HUES48 (cell line): ENCODE measurements around the gene FBRS.

Experiments
- H3K27ac ChIP-seq: one replicate; pipeline ENCODE4 v1.7.0; 2013; ENCODE audit warnings: low read depth, low read length, inconsistent platforms
- H3K27me3 ChIP-seq: 2 replicates; pipeline ENCODE4 v1.6.1; 2013; ENCODE audit warnings: mild to moderate bottlenecking, low read length; ENCODE audit not compliant: control insufficient read depth, insufficient read depth
- H3K36me3 ChIP-seq: 2 replicates; pipeline ENCODE4 v1.6.1; 2013; ENCODE audit warnings: low read length; ENCODE audit not compliant: control insufficient read depth, insufficient read depth
- H3K4me1 ChIP-seq: 2 replicates; pipeline ENCODE4 v1.6.1; 2013; ENCODE audit warnings: mild to moderate bottlenecking, low read length; ENCODE audit not compliant: control insufficient read depth, insufficient read depth
- H3K4me3 ChIP-seq: 2 replicates; pipeline ENCODE4 v1.5.1; 2013; ENCODE audit warnings: mild to moderate bottlenecking, low read depth, low read length
- H3K9ac ChIP-seq: 2 replicates; pipeline ENCODE4 v1.6.1; 2013; ENCODE audit warnings: mild to moderate bottlenecking, low read depth, low read length, moderate library complexity
- H3K9me3 ChIP-seq: 2 replicates; pipeline ENCODE4 v1.6.1; 2013; ENCODE audit warnings: low read length; ENCODE audit not compliant: control insufficient read depth, insufficient read depth

The FBRS gene

GRCh38 chr16:30656974-30657865, 1.0 kb upstream of the FBRS start:
- peaks cover 12% of the 10 kb centered on the region for H3K36me3 ChIP-seq
- peak overlapping the region; percentile 64 for H3K4me3 ChIP-seq
- H3K4me1 ChIP-seq, result 0 out of 2 replicates have a peak, but pooled peaks cover 3% of the 10 kb centered on the region
- no peak overlapping the region for H3K9ac ChIP-seq
- H3K27ac ChIP-seq, result peak overlapping the region; percentile 71
- H3K27me3 ChIP-seq, result peaks cover 32% of the 10 kb centered on the region
- no peaks in the 10 kb centered on the region for H3K9me3 ChIP-seq

- 0 out of 2 replicates have a peak, but pooled peaks cover 3% of the 10 kb centered on the region for H3K4me1 ChIP-seq
- H3K27me3 ChIP-seq, result peaks cover 38% of the 10 kb centered on the region
- no peaks in the 10 kb centered on the region for H3K9me3 ChIP-seq
- peak overlapping the region; percentile 98 for H3K27ac ChIP-seq
- peak overlapping the region; percentile 81; the same call in 1 of the 2 replicates for H3K9ac ChIP-seq
- H3K36me3 ChIP-seq, result peaks cover 26% of the 10 kb centered on the region
- H3K4me3 ChIP-seq, result peak overlapping the region; percentile 99
Observed at GRCh38 chr16:30658731-30659506, 688 bp downstream of the FBRS start.

GRCh38 chr16:30659507-30660423, 1.5 kb downstream of the FBRS start:
- Histone ChIP-seq H3K27ac (peak overlapping the region; percentile 98), H3K9ac (peak overlapping the region; percentile 81; the same call in 1 of the 2 replicates), H3K27me3 (peaks cover 38% of the 10 kb centered on the region), H3K4me3 (peak overlapping the region; percentile 99), H3K4me1 (0 out of 2 replicates have a peak, but pooled peaks cover 3% of the 10 kb centered on the region), H3K9me3 (no peaks in the 10 kb centered on the region), H3K36me3 (peaks cover 27% of the 10 kb centered on the region)

DNA sequence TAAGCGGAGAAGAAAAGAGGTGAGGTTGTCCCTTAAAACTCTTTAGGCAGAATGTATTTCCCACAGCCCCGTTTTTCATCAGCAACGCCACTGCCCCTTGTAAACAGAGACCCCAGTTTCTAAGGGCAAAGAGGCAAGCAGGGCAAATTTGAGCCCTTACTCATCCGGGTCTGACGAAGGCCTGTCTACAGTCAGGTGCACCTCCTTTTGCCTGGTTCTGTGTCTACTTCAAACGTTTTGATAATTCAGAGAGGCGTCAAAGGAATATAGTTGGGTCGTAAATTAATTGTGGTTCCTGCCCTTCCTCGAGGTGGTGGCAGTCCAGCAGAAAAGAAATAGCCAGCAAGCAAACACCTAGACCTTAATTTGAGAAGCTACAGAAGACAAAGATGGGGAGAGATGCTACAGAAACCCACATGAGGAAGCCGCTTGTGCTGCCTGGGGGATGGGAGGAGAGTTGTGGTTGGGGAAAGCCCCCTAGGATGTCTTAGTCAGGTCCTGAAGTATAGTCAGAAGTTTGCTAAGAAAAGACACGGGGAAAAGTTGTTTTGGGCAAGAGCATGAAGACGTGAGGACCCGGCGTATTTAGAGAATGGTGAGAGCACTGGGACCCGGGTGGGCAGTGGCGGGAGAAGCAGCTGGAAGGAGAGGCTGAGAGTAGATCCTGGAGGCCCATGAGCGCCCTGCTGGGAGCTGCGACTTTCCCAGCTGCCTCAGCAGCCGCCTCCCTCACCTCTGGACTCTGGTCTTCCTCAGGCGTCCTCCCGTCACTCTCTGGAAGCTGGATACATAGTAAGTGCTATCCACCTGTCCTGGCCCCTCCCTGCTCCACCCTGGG, 2.4 kb downstream of the FBRS start:
- peaks cover 35% of the 10 kb centered on the region for H3K36me3 ChIP-seq
- peaks cover 45% of the 10 kb centered on the region for H3K27me3 ChIP-seq
- no peak overlapping the region for H3K9ac ChIP-seq
- no peak overlapping the region; the same call in 1 of the 2 replicates for H3K4me3 ChIP-seq
- H3K9me3 ChIP-seq, result no peaks in the 10 kb centered on the region
- no peak overlapping the region for H3K27ac ChIP-seq
- H3K4me1 ChIP-seq, result 0 out of 2 replicates have a peak, but pooled peaks cover 3% of the 10 kb centered on the region

GRCh38 chr16:30662449-30662848, 4.2 kb downstream of the FBRS start:
- no peaks in the 10 kb centered on the region for H3K9me3 ChIP-seq
- 0 out of 2 replicates have a peak, but pooled peaks cover 3% of the 10 kb centered on the region for H3K4me1 ChIP-seq
- no peak overlapping the region for H3K27ac ChIP-seq
- H3K9ac ChIP-seq, result no peak overlapping the region
- peaks cover 44% of the 10 kb centered on the region for H3K36me3 ChIP-seq
- no peak overlapping the region for H3K4me3 ChIP-seq
- H3K27me3 ChIP-seq, result peaks cover 59% of the 10 kb centered on the region

DNA sequence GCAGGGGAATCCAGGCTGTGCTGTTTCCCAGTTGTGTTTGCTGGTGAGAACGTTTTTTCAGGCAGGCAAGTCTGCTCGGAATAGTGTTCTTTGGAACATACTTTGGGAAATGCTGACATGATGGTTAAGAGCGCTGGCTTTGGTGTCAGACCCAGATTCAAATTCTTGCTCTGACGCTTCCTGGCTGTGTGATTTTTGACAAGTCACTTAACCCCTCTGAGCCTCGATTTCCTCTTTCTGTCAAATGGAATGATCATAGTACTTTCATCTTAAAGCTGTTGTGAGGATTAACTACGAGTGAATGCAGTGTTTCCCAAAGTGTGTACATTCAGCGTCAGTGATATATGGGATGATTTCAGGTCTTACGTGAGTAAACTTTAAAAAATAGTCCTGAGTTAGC, 4.8 kb downstream of the FBRS start:
- Histone ChIP-seq H3K9ac (no peak overlapping the region), H3K27me3 (peaks cover 64% of the 10 kb centered on the region), H3K4me3 (no peak overlapping the region), H3K9me3 (no peaks in the 10 kb centered on the region), H3K36me3 (peaks cover 50% of the 10 kb centered on the region), H3K4me1 (0 out of 2 replicates have a peak, but pooled peaks cover 3% of the 10 kb centered on the region), H3K27ac (no peak overlapping the region)

DNA sequence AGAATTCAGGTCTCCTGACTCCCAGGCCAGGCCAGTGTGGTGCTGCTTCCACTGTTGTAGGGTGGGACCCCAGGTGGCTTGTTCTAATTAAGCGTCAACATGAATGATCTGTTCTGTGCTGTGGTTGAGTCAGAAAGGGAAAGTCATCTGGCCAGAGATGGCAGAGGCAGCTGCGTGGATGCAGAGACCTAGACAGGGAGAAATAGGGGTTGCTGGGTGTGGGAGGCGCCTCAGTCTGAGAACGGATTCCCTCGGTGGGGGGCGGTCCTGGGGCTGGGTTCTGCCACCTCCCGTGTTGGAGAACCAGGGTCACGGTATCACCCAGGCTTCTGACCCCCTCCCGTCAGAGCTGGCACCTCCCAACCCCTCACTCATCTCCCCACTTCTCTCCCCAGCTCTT, 5.6 kb downstream of the FBRS start:
- no peak overlapping the region for H3K27ac ChIP-seq
- H3K9me3 ChIP-seq, result no peaks in the 10 kb centered on the region
- no peak overlapping the region for H3K4me3 ChIP-seq
- no peak overlapping the region for H3K9ac ChIP-seq
- 0 out of 2 replicates have a peak, but pooled peaks cover 3% of the 10 kb centered on the region for H3K4me1 ChIP-seq
- peaks cover 68% of the 10 kb centered on the region for H3K27me3 ChIP-seq
- peaks cover 52% of the 10 kb centered on the region for H3K36me3 ChIP-seq

DNA sequence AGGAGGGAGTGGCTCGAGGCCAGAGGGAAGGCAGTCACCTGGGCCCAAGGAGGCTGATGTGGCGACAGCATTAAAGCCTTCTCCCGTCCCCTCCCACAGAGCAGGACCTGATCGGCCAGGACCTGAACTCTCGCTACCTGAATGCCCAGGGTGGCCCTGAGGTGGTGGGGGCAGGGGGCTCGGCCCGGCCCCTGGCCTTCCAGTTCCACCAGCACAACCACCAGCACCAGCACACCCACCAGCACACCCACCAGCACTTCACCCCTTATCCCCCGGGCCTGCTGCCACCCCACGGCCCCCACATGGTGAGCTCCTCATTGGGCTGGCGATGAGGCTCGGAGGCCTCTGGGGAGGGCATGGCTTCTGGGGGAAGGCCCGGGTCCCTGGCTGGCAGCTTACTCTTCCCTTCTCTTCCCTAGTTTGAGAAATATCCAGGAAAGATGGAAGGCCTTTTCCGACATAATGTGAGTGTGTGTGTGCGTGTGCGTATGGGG, 6.4 kb downstream of the FBRS start:
- Histone ChIP-seq H3K9me3 (no peaks in the 10 kb centered on the region), H3K4me3 (no peak overlapping the region), H3K27ac (no peak overlapping the region), H3K27me3 (peaks cover 72% of the 10 kb centered on the region), H3K36me3 (peaks cover 55% of the 10 kb centered on the region), H3K9ac (no peak overlapping the region), H3K4me1 (0 out of 2 replicates have a peak, but pooled peaks cover 3% of the 10 kb centered on the region)

- Histone ChIP-seq H3K27ac (no peak overlapping the region), H3K36me3 (peaks cover 58% of the 10 kb centered on the region), H3K4me3 (no peak overlapping the region), H3K27me3 (peaks cover 72% of the 10 kb centered on the region), H3K4me1 (no peaks in the 10 kb centered on the region), H3K9me3 (no peaks in the 10 kb centered on the region), H3K9ac (no peak overlapping the region)
Observed at GRCh38 chr16:30665155-30665829, 7.1 kb downstream of the FBRS start.
